ENCODE data around the gene TRPV6.

GRCh38 chr7:142869434-142869833 lies 16.1 kb downstream of the TRPV6 start:
- TF ChIP-seq TCF7L2 (IDR thresholded peaks at IDR 0.05; ENCODE audit: borderline replicate concordance, extremely low read depth, insufficient read depth, insufficient read length) (no peak), POLR2A (IDR thresholded peaks at IDR 0.05; ENCODE audit: borderline replicate concordance, extremely low read depth, insufficient read depth, insufficient read length) (no peak), YY1 (IDR thresholded peaks at IDR 0.05; ENCODE audit: extremely low read depth, insufficient replicate concordance, low read depth, low read length) (no peak), ZFX (IDR thresholded peaks at IDR 0.05) (no peak), RAD21 (IDR thresholded peaks at IDR 0.05; ENCODE audit: low read depth) (no peak), FOSL1 (IDR thresholded peaks at IDR 0.05; ENCODE audit: low read depth) (no peak), JUND (IDR thresholded peaks at IDR 0.05) (no peak)
- TF ChIP-seq, protein P1, sequence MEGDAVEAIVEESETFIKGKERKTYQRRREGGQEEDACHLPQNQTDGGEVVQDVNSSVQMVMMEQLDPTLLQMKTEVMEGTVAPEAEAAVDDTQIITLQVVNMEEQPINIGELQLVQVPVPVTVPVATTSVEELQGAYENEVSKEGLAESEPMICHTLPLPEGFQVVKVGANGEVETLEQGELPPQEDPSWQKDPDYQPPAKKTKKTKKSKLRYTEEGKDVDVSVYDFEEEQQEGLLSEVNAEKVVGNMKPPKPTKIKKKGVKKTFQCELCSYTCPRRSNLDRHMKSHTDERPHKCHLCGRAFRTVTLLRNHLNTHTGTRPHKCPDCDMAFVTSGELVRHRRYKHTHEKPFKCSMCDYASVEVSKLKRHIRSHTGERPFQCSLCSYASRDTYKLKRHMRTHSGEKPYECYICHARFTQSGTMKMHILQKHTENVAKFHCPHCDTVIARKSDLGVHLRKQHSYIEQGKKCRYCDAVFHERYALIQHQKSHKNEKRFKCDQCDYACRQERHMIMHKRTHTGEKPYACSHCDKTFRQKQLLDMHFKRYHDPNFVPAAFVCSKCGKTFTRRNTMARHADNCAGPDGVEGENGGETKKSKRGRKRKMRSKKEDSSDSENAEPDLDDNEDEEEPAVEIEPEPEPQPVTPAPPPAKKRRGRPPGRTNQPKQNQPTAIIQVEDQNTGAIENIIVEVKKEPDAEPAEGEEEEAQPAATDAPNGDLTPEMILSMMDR (IDR thresholded peaks at IDR 0.05 in 2 of 3, conservative IDR thresholded peaks at IDR 0.05 in 1 of 3; ENCODE audit: borderline replicate concordance in 1 of 3, insufficient read depth in 1 of 3, low read depth in 2 of 3, low read length in 2 of 3) = no peak
